ENCODE results near the gene PLEK. TPM values are rescaled to one million over a fixed set of nuclear protein-coding genes. Genes with fewer than 3 reads are reported as not detected.

The PLEK gene
- total and polyA plus RNA-seq, 4 donors, result 2.6 to 40.6 (median 4.6) TPM

DNA sequence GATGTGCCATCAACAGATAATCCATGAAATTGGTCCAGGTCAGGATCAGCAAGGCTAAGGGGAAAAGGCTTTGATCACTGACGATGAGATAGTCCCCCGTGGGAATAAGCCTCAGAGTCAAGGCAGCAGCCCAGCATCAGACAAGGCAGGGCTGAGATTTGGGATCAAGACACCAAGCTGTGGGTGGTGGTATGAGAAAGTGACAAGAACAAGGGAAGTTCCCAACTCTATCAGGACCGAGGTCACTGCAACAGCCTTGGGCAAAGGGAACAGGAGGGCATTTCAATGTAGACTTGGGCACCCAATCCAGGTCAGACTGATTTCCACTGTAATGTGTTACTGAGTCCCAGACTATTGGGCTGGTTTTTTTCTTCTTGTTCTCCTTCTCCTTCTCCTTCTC is 18.7 kb downstream of the PLEK start:
- no peak for TF ChIP-seq RAD21 (IDR thresholded peaks at IDR 0.05)
- TF ChIP-seq TAF1 (conservative IDR thresholded peaks at IDR 0.05), result no peak
- no peak for TF ChIP-seq RXRA (IDR thresholded peaks at IDR 0.05)
- no peak for TF ChIP-seq HNF4G (IDR thresholded peaks at IDR 0.05)
- no peak for TF ChIP-seq HNF4A (conservative IDR thresholded peaks at IDR 0.05)
- no peak for TF ChIP-seq YY1 (IDR thresholded peaks at IDR 0.05)
- TF ChIP-seq FOXA1 (IDR thresholded peaks at IDR 0.05), result no peak
- no peaks in the 10 kb centered on the region for H3K4me1 ChIP-seq (ENCODE audit: control insufficient read depth in 4 of 4, insufficient read depth in 4 of 4, low read length in 3 of 4)
- H3K36me3 ChIP-seq (ENCODE audit: control insufficient read depth in 4 of 4, insufficient read depth in 3 of 4, low read depth in 1 of 4, low read length in 3 of 4), result no peaks in the 10 kb centered on the region
- no peaks in the 10 kb centered on the region for H3K9me3 ChIP-seq (ENCODE audit: control insufficient read depth in 4 of 4, low read length in 3 of 4)
- no peak overlapping the region for H3K27ac ChIP-seq (ENCODE audit: low read depth in 1 of 2, low read length in 2 of 2)
- H3K27me3 ChIP-seq (ENCODE audit: control insufficient read depth in 4 of 4, insufficient read depth in 4 of 4, low read length in 3 of 4), result no peaks in the 10 kb centered on the region
- H3K9ac ChIP-seq (ENCODE audit: low read depth in 1 of 2, low read length in 2 of 2), result no peak overlapping the region
- no peak overlapping the region for H3K4me3 ChIP-seq (ENCODE audit: low read depth in 1 of 3, low read length in 3 of 3)
- WGBS, result 80% methylated on average over 3 of the region's 3 CpGs
- DNase-seq (ENCODE audit: low spot score), result no peak

DNA sequence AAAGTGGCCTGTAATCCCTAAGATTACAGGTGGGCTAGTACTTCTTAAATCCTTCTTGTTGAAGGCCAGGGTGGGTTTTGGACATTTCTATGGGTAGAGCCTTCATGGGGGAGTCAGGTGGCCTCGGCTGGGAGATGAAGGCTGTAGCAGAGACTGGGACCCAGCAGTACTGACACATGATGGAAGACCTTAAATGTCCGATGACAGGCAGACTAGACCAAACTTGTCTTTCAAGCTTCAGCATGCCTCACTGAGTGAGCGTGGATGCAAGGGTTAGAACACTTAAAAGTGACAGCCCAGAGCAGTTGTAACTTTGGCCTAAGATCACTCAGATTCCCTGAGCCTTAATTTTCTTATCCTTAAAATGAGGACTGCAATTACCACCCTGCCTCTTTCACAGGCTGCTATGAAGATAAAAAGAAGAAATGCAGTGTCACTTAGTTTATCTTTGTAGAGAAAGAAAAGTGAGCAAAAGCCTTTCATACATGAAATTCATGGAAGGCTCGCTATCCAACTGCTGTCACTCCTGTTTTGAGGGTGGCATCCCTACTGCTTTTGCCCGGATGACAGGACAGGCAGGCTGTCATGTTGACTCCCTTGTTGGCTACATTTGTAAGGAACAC is 19.5 kb downstream of the PLEK start:
- DNase-seq (ENCODE audit: low spot score), result no peak
- H3K9me3 ChIP-seq (ENCODE audit: control insufficient read depth in 4 of 4, low read length in 3 of 4), result no peaks in the 10 kb centered on the region
- no peaks in the 10 kb centered on the region for H3K36me3 ChIP-seq (ENCODE audit: control insufficient read depth in 4 of 4, insufficient read depth in 3 of 4, low read depth in 1 of 4, low read length in 3 of 4)
- WGBS, result 83% methylated on average over 5 of the region's 5 CpGs
- H3K4me3 ChIP-seq (ENCODE audit: low read depth in 1 of 3, low read length in 3 of 3), result no peak overlapping the region
- H3K27me3 ChIP-seq (ENCODE audit: control insufficient read depth in 4 of 4, insufficient read depth in 4 of 4, low read length in 3 of 4), result no peaks in the 10 kb centered on the region
- no peak overlapping the region for H3K9ac ChIP-seq (ENCODE audit: low read depth in 1 of 2, low read length in 2 of 2)
- no peak overlapping the region for H3K27ac ChIP-seq (ENCODE audit: low read depth in 1 of 2, low read length in 2 of 2)
- TF ChIP-seq NR2F2 (IDR thresholded peaks at IDR 0.05), result no peak
- TF ChIP-seq, protein P1, sequence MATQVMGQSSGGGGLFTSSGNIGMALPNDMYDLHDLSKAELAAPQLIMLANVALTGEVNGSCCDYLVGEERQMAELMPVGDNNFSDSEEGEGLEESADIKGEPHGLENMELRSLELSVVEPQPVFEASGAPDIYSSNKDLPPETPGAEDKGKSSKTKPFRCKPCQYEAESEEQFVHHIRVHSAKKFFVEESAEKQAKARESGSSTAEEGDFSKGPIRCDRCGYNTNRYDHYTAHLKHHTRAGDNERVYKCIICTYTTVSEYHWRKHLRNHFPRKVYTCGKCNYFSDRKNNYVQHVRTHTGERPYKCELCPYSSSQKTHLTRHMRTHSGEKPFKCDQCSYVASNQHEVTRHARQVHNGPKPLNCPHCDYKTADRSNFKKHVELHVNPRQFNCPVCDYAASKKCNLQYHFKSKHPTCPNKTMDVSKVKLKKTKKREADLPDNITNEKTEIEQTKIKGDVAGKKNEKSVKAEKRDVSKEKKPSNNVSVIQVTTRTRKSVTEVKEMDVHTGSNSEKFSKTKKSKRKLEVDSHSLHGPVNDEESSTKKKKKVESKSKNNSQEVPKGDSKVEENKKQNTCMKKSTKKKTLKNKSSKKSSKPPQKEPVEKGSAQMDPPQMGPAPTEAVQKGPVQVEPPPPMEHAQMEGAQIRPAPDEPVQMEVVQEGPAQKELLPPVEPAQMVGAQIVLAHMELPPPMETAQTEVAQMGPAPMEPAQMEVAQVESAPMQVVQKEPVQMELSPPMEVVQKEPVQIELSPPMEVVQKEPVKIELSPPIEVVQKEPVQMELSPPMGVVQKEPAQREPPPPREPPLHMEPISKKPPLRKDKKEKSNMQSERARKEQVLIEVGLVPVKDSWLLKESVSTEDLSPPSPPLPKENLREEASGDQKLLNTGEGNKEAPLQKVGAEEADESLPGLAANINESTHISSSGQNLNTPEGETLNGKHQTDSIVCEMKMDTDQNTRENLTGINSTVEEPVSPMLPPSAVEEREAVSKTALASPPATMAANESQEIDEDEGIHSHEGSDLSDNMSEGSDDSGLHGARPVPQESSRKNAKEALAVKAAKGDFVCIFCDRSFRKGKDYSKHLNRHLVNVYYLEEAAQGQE (IDR thresholded peaks at IDR 0.05), result no peak
- no peak for TF ChIP-seq JUND (IDR thresholded peaks at IDR 0.05)
- no peak for TF ChIP-seq HNF4G (IDR thresholded peaks at IDR 0.05)
- no peak for TF ChIP-seq YY1 (IDR thresholded peaks at IDR 0.05)
- TF ChIP-seq, protein P2, sequence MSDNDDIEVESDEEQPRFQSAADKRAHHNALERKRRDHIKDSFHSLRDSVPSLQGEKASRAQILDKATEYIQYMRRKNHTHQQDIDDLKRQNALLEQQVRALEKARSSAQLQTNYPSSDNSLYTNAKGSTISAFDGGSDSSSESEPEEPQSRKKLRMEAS (IDR thresholded peaks at IDR 0.05), result no peak
- TF ChIP-seq, protein P3, sequence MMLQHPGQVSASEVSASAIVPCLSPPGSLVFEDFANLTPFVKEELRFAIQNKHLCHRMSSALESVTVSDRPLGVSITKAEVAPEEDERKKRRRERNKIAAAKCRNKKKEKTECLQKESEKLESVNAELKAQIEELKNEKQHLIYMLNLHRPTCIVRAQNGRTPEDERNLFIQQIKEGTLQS (IDR thresholded peaks at IDR 0.05), result no peak
- no peak for TF ChIP-seq RXRA (IDR thresholded peaks at IDR 0.05)
- TF ChIP-seq RAD21 (IDR thresholded peaks at IDR 0.05), result no peak
- no peak for TF ChIP-seq GABPA (IDR thresholded peaks at IDR 0.05 in 1 of 2, conservative IDR thresholded peaks at IDR 0.05 in 1 of 2)
- TF ChIP-seq FOXA2 (IDR thresholded peaks at IDR 0.05), result no peak
- TF ChIP-seq, protein P4, sequence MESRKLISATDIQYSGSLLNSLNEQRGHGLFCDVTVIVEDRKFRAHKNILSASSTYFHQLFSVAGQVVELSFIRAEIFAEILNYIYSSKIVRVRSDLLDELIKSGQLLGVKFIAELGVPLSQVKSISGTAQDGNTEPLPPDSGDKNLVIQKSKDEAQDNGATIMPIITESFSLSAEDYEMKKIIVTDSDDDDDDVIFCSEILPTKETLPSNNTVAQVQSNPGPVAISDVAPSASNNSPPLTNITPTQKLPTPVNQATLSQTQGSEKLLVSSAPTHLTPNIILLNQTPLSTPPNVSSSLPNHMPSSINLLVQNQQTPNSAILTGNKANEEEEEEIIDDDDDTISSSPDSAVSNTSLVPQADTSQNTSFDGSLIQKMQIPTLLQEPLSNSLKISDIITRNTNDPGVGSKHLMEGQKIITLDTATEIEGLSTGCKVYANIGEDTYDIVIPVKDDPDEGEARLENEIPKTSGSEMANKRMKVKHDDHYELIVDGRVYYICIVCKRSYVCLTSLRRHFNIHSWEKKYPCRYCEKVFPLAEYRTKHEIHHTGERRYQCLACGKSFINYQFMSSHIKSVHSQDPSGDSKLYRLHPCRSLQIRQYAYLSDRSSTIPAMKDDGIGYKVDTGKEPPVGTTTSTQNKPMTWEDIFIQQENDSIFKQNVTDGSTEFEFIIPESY (IDR thresholded peaks at IDR 0.05), result no peak
- TF ChIP-seq EGR1 (IDR thresholded peaks at IDR 0.05; ENCODE audit: low read depth in 2 of 2), result no peak
- no peak for TF ChIP-seq SP1 (IDR thresholded peaks at IDR 0.05)
- TF ChIP-seq TAF1 (conservative IDR thresholded peaks at IDR 0.05), result no peak
- no peak for TF ChIP-seq HNF4A (conservative IDR thresholded peaks at IDR 0.05)
- no peak for TF ChIP-seq FOXA1 (IDR thresholded peaks at IDR 0.05)
- TF ChIP-seq, protein P5, sequence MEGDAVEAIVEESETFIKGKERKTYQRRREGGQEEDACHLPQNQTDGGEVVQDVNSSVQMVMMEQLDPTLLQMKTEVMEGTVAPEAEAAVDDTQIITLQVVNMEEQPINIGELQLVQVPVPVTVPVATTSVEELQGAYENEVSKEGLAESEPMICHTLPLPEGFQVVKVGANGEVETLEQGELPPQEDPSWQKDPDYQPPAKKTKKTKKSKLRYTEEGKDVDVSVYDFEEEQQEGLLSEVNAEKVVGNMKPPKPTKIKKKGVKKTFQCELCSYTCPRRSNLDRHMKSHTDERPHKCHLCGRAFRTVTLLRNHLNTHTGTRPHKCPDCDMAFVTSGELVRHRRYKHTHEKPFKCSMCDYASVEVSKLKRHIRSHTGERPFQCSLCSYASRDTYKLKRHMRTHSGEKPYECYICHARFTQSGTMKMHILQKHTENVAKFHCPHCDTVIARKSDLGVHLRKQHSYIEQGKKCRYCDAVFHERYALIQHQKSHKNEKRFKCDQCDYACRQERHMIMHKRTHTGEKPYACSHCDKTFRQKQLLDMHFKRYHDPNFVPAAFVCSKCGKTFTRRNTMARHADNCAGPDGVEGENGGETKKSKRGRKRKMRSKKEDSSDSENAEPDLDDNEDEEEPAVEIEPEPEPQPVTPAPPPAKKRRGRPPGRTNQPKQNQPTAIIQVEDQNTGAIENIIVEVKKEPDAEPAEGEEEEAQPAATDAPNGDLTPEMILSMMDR (IDR thresholded peaks at IDR 0.05; ENCODE audit: low read depth, low read length, missing input control), result no peak
- no peaks in the 10 kb centered on the region for H3K4me1 ChIP-seq (ENCODE audit: control insufficient read depth in 4 of 4, insufficient read depth in 4 of 4, low read length in 3 of 4)
